Loucy (cell line): ENCODE results near the gene RNLS.
A peak's percentile ranks its signal among the peaks of the same experiment; 100 is the strongest.

Experiments used
- H2AFZ ChIP-seq: fragments of 200-600 bp; sonication (generic); 2 replicates; pipeline ENCODE4 v1.6.0; 2016; ENCODE audit warnings: antibody characterized with exemption, mild to moderate bottlenecking, low read length, moderate library complexity
- H3F3A ChIP-seq: fragments of 200-600 bp; 2 replicates; pipeline ENCODE4 v1.6.0; 2016; ENCODE audit warnings: antibody characterized with exemption, low read depth, mild to moderate bottlenecking
- H3K27me3 ChIP-seq: fragments of 200-600 bp; sonication (generic); 2 replicates; pipeline ENCODE4 v1.6.1; 2014; ENCODE audit warnings: low read length, mild to moderate bottlenecking; ENCODE audit not compliant: insufficient read depth, poor library complexity, severe bottlenecking
- H3K36me3 ChIP-seq: fragments of 200-600 bp; sonication (generic); 2 replicates; pipeline ENCODE4 v1.6.1; 2016; ENCODE audit warnings: low read length; ENCODE audit not compliant: insufficient read depth
- H3K4me1 ChIP-seq: fragments of 200-600 bp; sonication (generic); 2 replicates; pipeline ENCODE4 v1.5.1; 2014; ENCODE audit warnings: low read length, mild to moderate bottlenecking; ENCODE audit not compliant: insufficient read depth, poor library complexity, severe bottlenecking
- H3K4me2 ChIP-seq: fragments of 200-600 bp; sonication (generic); 2 replicates; pipeline ENCODE4 v1.6.0; 2014; ENCODE audit warnings: antibody characterized with exemption, low read length, low read depth, mild to moderate bottlenecking; ENCODE audit not compliant: poor library complexity, severe bottlenecking
- H3K4me3 ChIP-seq: fragments of 200-600 bp; sonication (generic); 2 replicates; pipeline ENCODE4 v1.5.1; 2014; ENCODE audit warnings: low read length, mild to moderate bottlenecking, mixed read lengths; ENCODE audit not compliant: poor library complexity, severe bottlenecking
- H3K79me2 ChIP-seq: fragments of 200-600 bp; sonication (generic); 2 replicates; pipeline ENCODE4 v1.6.1; 2014; ENCODE audit warnings: low read length; ENCODE audit not compliant: insufficient read depth
- H3K9ac ChIP-seq: fragments of 200-600 bp; sonication (generic); 2 replicates; pipeline ENCODE4 v1.6.0; 2014; ENCODE audit warnings: mild to moderate bottlenecking, low read depth, low read length, moderate library complexity; ENCODE audit not compliant: poor library complexity, severe bottlenecking
- H3K9me2 ChIP-seq: fragments of 200-600 bp; sonication (generic); replicated peaks from 2 replicates; pipeline ENCODE4 v1.6.1; 2016; ENCODE audit warnings: low read depth, low read length, mixed read lengths
- H3K9me3 ChIP-seq: fragments of 200-600 bp; sonication (generic); 2 replicates; pipeline ENCODE4 v1.6.1; 2014; ENCODE audit warnings: mild to moderate bottlenecking, antibody characterized with exemption, low read length, low read depth; ENCODE audit not compliant: insufficient read depth
- H4K20me1 ChIP-seq: fragments of 200-600 bp; sonication (generic); 2 replicates; pipeline ENCODE4 v1.6.0; 2014; ENCODE audit warnings: antibody characterized with exemption, low read length, mild to moderate bottlenecking; ENCODE audit not compliant: insufficient read depth, poor library complexity, severe bottlenecking
- CTCF ChIP-seq: fragments of 200-600 bp; sonication (generic); conservative IDR thresholded peaks from 2 replicates; pipeline ENCODE4 v1.5.1; 2014; ENCODE audit warnings: mild to moderate bottlenecking, antibody characterized with exemption, low read length
- EZH2phosphoT487 ChIP-seq: fragments of 200-600 bp; IDR thresholded peaks from 2 replicates; pipeline ENCODE4 v1.6.1; 2018; ENCODE audit warnings: antibody characterized with exemption, mild to moderate bottlenecking, moderate library complexity, borderline replicate concordance

The RNLS gene

DNA sequence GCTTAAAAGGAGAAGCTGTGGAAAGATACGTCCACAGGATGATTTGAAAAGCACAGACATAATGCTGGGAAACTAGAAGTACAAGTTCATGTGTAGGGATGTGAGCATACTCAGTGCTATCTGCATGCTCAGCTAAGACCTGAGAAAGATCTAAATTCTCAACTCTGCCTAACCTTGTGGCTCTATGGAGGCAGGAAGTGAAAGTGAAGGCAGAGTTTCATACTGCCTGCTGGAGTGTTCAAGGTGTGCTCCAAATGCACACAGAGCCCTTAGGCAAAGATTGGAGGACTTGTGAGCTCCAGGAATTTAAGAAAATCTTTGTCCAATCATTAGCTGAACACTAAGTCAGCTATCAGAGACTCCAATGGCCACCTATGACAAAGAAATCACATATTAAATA, 190.9 kb downstream of the RNLS start:
- Histone ChIP-seq H3K27me3 (no peaks in the 10 kb centered on the region), H3K4me1 (peaks cover 47% of the 10 kb centered on the region), H3F3A (no peaks in the 10 kb centered on the region), H3K9me3 (peaks cover 11% of the 10 kb centered on the region), H3K9ac (peak overlapping the region; percentile 45), H4K20me1 (no peaks in the 10 kb centered on the region), H2AFZ (peak overlapping the region; percentile 19), H3K4me3 (no peak overlapping the region), H3K36me3 (no peaks in the 10 kb centered on the region), H3K9me2 (no peaks in the 10 kb centered on the region), H3K4me2 (peak overlapping the region; percentile 32), H3K79me2 (peaks cover 20% of the 10 kb centered on the region)
- no peak for TF ChIP-seq EZH2phosphoT487
- TF ChIP-seq CTCF, result no peak

- Histone ChIP-seq H3K36me3 (no peaks in the 10 kb centered on the region), H4K20me1 (no peaks in the 10 kb centered on the region), H3K4me2 (peak overlapping the region; percentile 97), H3K27me3 (no peaks in the 10 kb centered on the region), H3K9me3 (no peaks in the 10 kb centered on the region), H3K9me2 (no peaks in the 10 kb centered on the region), H3K9ac (peak overlapping the region; percentile 99), H3K4me1 (peaks cover 66% of the 10 kb centered on the region), H3K79me2 (peaks cover 20% of the 10 kb centered on the region), H3F3A (peaks cover 15% of the 10 kb centered on the region), H2AFZ (no peak overlapping the region), H3K4me3 (no peak overlapping the region)
- TF ChIP-seq EZH2phosphoT487, result no peak
- no peak for TF ChIP-seq CTCF
Measured at GRCh38 chr10:88390041-88390440, 193.1 kb downstream of the RNLS start.

DNA sequence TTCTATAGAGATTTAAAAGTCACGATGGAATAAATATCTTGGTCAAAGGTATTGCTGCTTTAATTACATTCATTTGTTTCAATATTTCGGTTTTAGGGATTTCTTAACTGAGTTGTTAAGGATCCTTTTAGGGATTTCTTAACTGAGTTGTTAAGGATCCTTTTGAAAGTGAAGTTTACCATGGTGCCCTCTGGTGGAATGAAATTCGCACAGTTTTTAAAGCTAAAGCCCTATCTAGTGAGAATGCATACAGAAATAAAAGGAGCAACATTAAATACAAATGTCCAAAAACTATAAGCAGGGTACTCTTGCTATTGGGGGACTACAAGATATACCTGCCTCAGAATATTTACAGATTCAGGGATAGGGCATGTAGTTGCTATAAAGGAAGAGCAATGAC, 193.7 kb downstream of the RNLS start:
- peaks cover 72% of the 10 kb centered on the region for H3K4me1 ChIP-seq
- TF ChIP-seq EZH2phosphoT487 (no peak), CTCF (peak; percentile 84)
- H3K9me2 ChIP-seq, result no peaks in the 10 kb centered on the region
- no peaks in the 10 kb centered on the region for H3K36me3 ChIP-seq
- no peaks in the 10 kb centered on the region for H3K27me3 ChIP-seq
- peak overlapping the region; percentile 72 for H3K4me3 ChIP-seq
- H3K9ac ChIP-seq, result peak overlapping the region; percentile 99
- H3K9me3 ChIP-seq, result no peaks in the 10 kb centered on the region
- H3F3A ChIP-seq, result peaks cover 20% of the 10 kb centered on the region
- H3K4me2 ChIP-seq, result peak overlapping the region; percentile 97
- H2AFZ ChIP-seq, result no peak overlapping the region
- H3K79me2 ChIP-seq, result peaks cover 20% of the 10 kb centered on the region
- no peaks in the 10 kb centered on the region for H4K20me1 ChIP-seq
